SH-SY5Y (cell line): ENCODE results near the gene ADAM12.

Experiments used
- GATA2 ChIP-seq: IDR thresholded peaks from 2 replicates; pipeline ENCODE4 v1.6.1; 2011; ENCODE audit warnings: mild to moderate bottlenecking, low read depth, low read length
- GATA3 ChIP-seq: IDR thresholded peaks from 2 replicates; pipeline ENCODE4 v1.6.1; 2011; ENCODE audit warnings: low read depth, mild to moderate bottlenecking, low read length, moderate library complexity

DNA sequence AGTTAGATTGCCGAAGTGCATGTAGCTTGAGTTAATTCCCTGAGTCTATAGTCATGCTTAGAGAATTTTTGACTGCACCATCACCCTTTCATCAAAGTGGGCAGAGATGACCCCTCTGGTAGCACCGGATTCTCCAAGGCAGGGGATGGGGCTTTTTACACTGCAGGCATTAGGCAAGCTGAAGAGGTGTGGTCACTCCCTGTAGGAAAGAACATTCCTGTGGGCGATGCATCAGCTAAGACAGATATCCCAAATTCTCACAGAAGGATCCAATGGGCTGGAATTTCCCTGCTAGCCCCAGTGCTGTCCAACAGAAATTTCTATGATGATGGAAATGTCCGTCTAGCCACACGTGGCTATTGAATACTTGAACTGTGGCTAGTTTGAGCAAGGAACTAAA is 118.2 kb downstream of the ADAM12 start:
- TF ChIP-seq GATA2 (no peak), GATA3 (no peak)
